Cardiac muscle cell (in vitro differentiated cells and primary cell): ENCODE measurements around the gene PASD1. TPM values are rescaled to one million over a fixed set of nuclear protein-coding genes. Genes with fewer than 3 reads are reported as not detected.

Experiments used
- DNase-seq, 2 donors: peaks; one replicate each; pipeline versions ENCODE4 v3.0.0 to v3.0.0-alpha.2; 2010 to 2017; ENCODE audit warnings: low read depth in 1 of 2, low spot score in 1 of 2
- H3K27ac ChIP-seq: fragments of 200-600 bp; sonication (generic); 2 replicates; pipeline ENCODE4 v1.5.1; 2016
- H3K27me3 ChIP-seq: fragments of 200-600 bp; sonication (generic); 2 replicates; pipeline ENCODE4 v1.6.0; 2016; ENCODE audit warnings: control low read depth
- H3K36me3 ChIP-seq: fragments of 200-600 bp; sonication (generic); 2 replicates; pipeline ENCODE4 v1.5.1; 2016; ENCODE audit warnings: control low read depth
- H3K4me1 ChIP-seq: fragments of 200-600 bp; sonication (generic); 2 replicates; pipeline ENCODE4 v1.8.1; 2017; ENCODE audit warnings: low read depth, mild to moderate bottlenecking, mixed run types
- H3K4me3 ChIP-seq: fragments of 200-600 bp; sonication (generic); 2 replicates; pipeline ENCODE4 v1.5.1; 2016; ENCODE audit warnings: mild to moderate bottlenecking
- H3K9me3 ChIP-seq: fragments of 200-600 bp; sonication (generic); 2 replicates; pipeline ENCODE4 v1.5.1; 2017; ENCODE audit warnings: low read depth, mild to moderate bottlenecking, control low read depth
- CTCF ChIP-seq: IDR thresholded peaks from 2 replicates; pipeline ENCODE4 v1.5.1; 2012; ENCODE audit warnings: low read depth, mild to moderate bottlenecking, low read length
- polyA plus RNA-seq: library from polyadenylated mRNA; unstranded; fragments of >200 nt; fragmentation: Nextera tagmentation; extraction: Ambion mirVana; gene quantifications from 2 replicates; pipeline ENCODE4 v1.2.1, GENCODE V29; 2016
- total RNA-seq: library from RNA; depleted of rRNA; stranded (reverse); fragments of >200 nt; gene quantifications from 2 replicates; pipeline ENCODE4 v1.2.3, GENCODE V29; 2016

Gene PASD1
- total and polyA plus RNA-seq, 2 experiments from 2014 or later: 0.13 to 0.30 TPM

DNA sequence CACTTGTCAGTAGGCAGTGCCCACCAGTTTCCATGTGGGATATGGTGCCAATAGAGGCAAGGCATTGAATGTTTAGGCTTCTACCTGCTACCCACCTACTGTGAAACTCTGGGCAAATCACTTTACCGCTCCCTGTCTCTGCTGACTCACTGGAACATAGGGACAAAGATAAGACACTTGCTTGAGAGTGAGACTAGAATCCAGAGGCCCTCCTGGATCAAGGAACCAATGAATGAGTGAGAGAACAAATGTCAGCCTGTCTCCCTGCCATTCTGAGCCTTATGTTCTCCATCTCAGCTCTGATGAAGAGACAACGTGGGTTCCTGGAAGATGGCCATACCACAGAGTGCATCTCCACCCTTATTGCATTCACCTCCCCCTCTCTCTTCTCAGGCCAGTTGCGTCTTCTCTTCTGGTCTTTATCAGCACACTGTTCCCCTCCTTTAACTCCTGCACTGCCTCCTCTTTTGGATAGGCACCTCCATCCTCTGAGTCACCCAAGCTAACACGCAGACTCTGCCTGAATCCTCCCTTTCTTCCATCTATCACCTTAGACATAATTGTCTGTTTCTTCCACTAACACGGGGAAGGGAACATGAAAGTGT, 116.4 kb downstream of the PASD1 start:
- no peak for DNase-seq
- H3K36me3 ChIP-seq: no peaks in the 10 kb centered on the region
- no peak overlapping the region for H3K27ac ChIP-seq
- H3K4me3 ChIP-seq: no peak overlapping the region
- no peaks in the 10 kb centered on the region for H3K27me3 ChIP-seq
- H3K9me3 ChIP-seq: no peaks in the 10 kb centered on the region
- TF ChIP-seq CTCF: no peak
- no peaks in the 10 kb centered on the region for H3K4me1 ChIP-seq

DNA sequence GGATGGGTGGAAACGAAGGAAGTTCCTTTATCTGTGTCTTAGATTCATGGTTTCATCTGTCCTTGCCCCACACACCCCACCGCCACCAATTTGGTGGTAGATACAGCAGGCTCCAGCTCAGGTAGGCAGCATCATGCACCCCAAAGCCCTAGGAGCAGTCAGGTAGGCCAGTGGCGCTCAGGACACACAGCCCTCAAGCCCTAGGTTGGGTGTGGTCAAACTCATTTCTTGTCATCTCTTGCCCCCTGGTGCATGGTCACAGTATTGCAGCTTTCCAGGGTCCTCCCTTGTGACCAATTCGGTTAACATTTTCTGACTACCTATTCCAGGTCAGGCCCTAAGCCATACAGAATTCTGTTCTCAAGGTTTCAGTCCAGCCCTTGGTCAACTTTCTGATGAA, 117.3 kb downstream of the PASD1 start:
- TF ChIP-seq CTCF: peak; percentile 44
- Histone ChIP-seq H3K27ac (no peak overlapping the region), H3K4me1 (no peaks in the 10 kb centered on the region), H3K27me3 (no peaks in the 10 kb centered on the region), H3K4me3 (no peak overlapping the region), H3K36me3 (no peaks in the 10 kb centered on the region), H3K9me3 (no peaks in the 10 kb centered on the region)
- DNase-seq: peak; percentile 25 to 60

GRCh38 chrX:151687635-151688034, 124.2 kb downstream of the PASD1 start:
- Histone ChIP-seq H3K9me3 (no peaks in the 10 kb centered on the region), H3K27me3 (no peaks in the 10 kb centered on the region), H3K36me3 (no peaks in the 10 kb centered on the region), H3K4me1 (no peaks in the 10 kb centered on the region), H3K4me3 (no peak overlapping the region), H3K27ac (no peak overlapping the region)
- no peak for DNase-seq
- no peak for TF ChIP-seq CTCF

GRCh38 chrX:151688695-151689094, 125.2 kb downstream of the PASD1 start:
- Histone ChIP-seq H3K9me3 (no peaks in the 10 kb centered on the region), H3K27me3 (no peaks in the 10 kb centered on the region), H3K36me3 (no peaks in the 10 kb centered on the region), H3K27ac (no peak overlapping the region), H3K4me3 (no peak overlapping the region), H3K4me1 (no peaks in the 10 kb centered on the region)
- no peak for TF ChIP-seq CTCF
- no peak for DNase-seq

GRCh38 chrX:151692825-151693224, 129.3 kb downstream of the PASD1 start:
- Histone ChIP-seq H3K4me3 (no peak overlapping the region), H3K36me3 (no peaks in the 10 kb centered on the region), H3K4me1 (no peaks in the 10 kb centered on the region), H3K27me3 (no peaks in the 10 kb centered on the region), H3K27ac (no peak overlapping the region), H3K9me3 (no peaks in the 10 kb centered on the region)
- no peak for TF ChIP-seq CTCF
- no peak for DNase-seq
